GM23248 (cell line): Measurements from ENCODE around the gene OOSP2.

ENCODE experiments used
- EZH2 ChIP-seq: fragments of 200-600 bp; sonication (generic); IDR thresholded peaks from 2 replicates; pipeline ENCODE4 v1.6.1; 2018; ENCODE audit warnings: antibody characterized with exemption, mild to moderate bottlenecking; ENCODE audit not compliant: insufficient read depth, poor library complexity, severe bottlenecking
- EZH2phosphoT487 ChIP-seq: fragments of 200-600 bp; sonication (generic); IDR thresholded peaks from 2 replicates; pipeline ENCODE4 v1.6.1; 2018; ENCODE audit warnings: antibody characterized with exemption, moderate library complexity, mild to moderate bottlenecking, low read depth; ENCODE audit not compliant: insufficient read depth

- no peak for TF ChIP-seq EZH2
- no peak for TF ChIP-seq EZH2phosphoT487
Observed at GRCh38 chr11:59999691-60000090, 40.5 kb upstream of the OOSP2 start.
